Measurements from ENCODE around the gene PLCB1. TPM values are rescaled to one million over a fixed set of nuclear protein-coding genes. Genes with fewer than 3 reads are reported as not detected.

The PLCB1 gene
- total RNA-seq, 1 donor from 2014 or later: 48.3 TPM

DNA sequence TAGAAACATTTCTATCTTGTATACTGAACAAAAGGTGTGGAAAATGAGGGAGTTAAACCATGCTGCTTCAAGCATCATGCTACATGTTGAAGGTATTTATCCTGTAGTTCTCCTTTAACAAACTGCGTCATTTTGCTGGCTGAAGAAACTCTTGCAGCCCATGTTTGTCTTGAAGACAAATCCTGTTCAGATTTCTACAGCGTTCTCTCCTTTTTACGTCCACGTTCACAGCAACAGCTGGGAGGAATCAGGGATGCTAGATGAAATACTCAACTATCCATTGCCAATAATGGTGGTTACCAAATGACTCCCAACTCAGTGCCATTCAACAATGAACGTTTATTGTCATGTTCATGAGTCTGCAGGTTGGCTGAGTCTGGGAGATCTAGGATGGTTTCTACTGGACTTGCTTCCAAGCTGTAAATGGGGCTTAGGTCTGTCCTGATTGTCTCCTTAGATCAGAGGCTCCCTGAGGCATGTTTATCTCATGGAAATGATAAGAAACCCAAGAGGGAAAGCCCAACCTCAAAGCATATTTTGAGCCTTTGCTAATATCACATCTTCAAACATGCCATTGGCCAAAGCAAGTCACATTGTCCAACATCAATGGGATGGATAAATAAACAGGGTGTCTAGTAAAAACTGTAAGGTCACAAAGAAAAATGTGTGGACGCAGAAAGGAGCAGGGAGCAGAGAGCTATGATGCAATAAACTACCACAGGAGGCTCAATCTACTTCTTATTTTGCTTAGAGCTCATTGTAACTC, 2.7 kb upstream of the PLCB1 start:
- peak; percentile 51 for DNase-seq (ENCODE audit: low spot score)

DNA sequence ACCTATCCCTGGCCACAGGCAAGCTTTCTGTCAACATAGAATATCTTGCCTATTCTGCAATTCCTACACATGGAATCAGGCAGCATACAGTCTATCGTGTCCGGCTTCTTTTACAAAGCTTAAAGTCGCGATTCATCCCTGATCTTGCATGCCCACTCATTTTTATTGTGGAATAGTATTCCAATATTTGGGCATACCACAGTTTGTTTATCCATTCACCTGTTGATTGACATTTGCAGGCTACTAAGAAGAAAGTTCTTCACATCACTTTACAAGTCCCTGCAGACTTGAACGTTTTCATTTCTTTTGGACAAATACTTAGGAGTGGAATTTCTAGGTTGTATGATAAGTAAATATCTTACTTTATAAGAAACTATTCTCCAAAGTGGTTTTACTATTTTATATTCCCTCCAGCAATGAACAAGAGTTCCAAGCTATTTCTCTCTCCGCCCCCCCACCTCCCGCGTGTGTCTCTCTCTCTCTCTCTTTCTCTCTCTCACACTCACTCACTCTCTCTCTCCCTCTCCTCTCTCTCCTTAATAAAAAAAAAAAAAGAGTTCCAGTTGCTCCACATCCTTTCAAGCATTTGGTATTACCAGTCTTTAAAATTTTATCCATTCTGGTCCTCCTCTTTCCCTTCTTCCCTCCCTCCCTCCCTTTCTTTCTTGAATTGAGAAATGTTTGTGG, 1.1 kb upstream of the PLCB1 start:
- DNase-seq (ENCODE audit: low spot score): no peak

DNA sequence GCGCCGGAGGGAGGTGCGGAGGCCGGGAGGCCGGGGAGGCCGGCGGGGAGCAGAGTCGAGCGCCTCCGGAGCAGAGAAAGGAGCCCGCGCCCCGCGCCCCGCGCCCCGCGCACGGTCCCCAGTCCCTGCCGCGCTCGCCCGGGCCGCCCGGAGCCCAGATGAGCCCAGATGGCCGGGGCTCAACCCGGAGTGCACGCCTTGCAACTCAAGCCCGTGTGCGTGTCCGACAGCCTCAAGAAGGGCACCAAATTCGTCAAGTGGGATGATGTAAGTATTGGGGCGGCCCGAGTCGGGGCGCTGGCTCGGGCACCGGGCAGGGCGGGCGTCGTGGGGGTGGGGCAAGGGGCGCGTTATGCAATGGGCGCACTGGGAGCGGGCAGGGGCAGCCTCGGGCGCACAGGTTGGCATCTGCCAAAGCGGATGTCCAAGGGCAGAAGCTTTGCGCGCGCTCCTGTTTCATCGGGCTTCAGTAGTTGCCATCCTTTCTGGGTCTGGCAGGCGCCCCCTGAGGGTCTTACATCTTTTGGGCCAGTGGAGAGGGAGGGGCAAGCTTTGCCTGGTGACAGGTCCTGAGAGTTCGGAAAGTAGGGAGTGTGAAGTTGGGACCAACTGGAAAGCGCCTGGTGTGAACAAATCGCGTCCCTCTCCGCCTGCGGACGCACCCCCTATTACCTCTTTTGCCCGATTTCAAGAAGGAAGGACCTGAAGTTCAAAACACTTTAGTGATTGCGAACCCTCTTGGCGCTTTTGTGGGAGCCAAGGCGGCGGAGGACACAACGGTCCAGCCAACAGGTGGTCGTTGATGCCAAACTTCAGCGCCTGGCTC, 631 bp downstream of the PLCB1 start:
- DNase-seq (ENCODE audit: low spot score): peak; percentile 62

DNA sequence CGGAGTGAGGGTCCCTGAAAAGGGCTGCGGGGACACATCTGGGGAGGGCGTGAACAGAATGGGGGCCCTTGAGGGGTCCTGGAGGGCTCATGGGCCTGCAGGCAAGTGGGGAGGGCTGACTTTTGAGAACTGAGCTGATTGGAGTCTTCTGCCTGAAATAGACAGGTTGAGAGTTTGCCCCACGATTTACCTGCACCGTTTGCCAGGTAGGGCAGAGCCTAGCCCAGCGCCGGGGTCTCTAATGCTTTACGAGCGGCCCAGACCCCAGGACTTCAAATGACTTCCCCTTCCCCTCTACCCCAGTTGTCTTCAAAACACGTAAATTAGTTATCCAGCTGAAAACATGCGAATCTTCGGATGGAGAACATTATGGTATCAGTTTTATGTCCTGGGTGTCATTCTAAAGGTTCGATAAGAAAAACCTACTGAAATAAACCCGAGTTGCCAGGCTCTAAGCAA, 1.3 kb downstream of the PLCB1 start:
- DNase-seq (ENCODE audit: low spot score): no peak

DNA sequence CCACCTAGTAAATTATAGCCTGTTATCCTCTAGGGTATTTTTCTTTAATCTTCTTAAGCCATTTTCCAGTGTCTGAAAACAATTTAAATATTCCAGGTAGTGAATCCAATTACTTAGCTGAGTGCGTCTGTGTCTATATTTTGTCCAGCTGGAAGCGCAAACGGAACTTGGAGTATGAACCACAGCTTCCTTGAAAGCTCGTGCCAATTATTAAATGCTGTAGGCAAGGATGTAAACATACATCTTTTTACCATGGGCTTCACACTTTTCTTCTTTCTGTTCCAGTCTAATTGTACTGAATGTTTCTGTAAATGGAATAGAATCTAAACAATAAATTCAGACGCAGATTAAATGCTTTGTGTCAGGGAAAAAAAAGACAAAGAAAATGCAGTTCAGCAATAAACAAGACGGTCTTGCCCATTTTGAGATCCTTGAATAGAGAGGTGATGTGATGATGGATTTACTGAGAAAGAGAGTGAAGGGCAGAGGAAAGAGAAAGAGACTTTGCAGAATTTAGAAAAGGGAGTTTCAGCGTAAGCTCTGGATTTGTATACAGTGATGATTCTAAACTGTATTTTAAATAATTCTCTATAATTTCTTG, 1.9 kb downstream of the PLCB1 start:
- no peak for DNase-seq (ENCODE audit: low spot score)

DNA sequence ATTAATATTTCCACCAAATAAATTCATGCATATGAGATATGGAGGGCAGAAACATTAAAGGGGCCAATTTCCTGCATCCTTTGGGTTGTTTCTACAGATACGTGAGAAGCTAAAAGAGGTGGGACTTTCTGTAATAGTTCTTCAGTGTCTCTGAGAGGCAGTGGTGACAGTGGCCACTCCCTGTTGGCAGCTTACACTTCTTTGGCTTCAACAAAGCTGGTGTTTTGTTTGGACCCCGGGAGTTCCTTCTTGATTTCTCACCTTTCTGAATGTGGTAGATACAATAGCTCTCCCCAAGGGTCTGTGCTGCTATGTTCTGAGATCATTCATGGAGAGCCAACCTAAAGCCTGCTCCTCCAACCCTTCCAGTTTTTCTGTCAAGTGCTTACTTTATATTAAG, 7.8 kb downstream of the PLCB1 start:
- DNase-seq (ENCODE audit: low spot score): no peak

DNA sequence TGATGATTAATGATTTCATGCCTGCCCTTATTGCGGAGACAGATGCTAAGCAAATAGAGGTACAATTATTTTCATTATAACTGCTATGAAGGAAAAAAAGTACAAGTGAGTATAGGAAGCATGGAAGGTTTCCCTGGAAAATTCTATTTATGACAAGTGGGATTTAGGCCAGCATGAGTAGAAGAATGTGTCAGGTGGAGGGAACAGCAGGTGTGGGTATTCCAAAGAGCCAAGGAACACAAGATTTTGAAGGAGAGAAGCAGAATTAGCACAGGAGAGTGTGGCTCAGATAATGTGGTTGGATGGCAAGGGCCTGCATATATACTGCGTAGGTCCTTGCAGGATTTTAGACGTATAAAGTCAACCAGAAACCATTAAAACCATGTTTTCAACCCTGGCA, 11.4 kb downstream of the PLCB1 start:
- no peak for DNase-seq (ENCODE audit: low spot score)

DNA sequence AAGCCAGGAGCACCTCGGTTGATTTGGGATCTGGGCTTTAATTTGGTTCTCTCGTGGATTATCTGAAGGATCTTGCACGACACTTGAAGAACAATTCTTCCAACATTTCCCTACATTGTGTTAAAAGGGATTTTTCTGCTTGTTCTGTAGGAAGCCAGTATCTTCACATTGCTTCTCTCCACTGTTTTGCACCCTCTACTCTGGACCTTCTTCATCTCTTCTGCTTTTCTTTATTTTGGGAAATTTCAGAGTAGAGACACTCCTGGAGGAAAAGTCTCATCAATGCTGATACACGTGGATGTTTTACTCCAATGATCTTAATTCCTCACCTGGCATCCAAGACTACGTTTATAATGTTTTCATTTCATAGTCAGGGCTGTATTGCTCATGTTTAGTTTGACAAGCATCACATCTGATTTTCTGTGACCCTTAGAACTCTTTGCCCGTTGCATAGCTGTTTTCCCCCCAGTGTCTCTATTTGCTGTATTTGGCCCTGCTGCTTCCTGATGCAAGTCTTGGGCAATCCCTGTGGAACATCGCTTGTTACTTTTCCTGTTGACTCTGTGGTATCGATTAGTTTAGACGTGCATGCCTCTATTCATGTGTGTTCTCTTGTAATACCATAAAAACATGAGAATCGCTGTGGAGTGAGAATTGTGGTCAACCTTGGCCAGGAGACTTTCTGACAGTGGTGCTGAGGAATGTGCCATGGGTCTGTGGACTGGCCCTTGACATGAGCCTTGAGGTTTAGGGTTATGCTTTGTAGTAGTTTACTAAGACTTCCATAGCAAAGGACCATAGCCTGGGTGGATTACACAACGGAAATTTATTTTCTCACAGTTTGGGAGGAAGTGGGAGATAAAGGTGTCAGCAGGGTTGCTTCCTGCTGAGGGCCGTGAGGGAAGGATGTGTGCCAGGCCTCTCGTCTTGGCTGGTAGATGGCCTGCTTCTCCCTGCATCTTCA, 12.5 kb downstream of the PLCB1 start:
- no peak for DNase-seq (ENCODE audit: low spot score)

DNA sequence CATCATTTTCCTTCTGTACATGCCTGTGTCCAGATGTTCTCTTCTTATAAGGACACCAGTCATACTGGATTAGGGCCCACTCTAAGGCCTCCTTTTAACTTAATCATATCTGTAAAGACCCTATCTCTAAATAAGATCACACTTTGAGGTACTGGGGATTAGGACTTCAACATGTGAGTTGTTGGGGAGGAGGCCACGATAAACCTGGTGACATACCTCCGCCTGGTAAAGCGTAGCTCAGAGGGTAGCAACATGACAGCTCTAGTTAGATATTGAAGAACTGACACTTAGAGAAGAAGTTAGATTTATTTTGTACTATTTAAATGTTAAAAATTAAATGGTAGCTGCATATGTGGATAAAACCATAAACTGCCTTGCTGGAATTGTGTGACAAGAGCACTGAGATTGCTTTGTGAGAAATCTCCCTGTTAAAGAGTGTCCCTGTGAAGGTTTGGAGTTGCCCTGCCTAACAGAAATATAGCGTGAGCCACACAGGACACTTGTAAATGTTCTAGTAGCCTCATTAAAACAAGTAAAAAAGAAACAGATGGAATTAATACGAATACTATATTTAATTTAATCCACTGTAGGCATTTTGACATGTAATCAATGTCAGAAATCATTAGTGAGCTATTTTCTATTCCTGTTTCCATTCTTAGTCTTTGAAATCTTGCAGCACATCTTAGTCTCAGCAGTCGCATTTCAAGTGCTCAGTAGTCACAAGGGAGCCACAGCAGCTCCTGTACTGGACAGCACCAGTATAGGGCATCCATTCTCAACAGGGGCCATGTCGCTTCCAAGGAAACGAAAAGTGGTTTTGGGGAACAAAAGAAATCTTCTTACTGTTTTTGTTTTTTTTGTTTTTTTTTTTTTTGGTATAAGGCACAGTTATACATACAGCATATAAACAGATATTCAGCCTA, 13.4 kb downstream of the PLCB1 start:
- no peak for DNase-seq (ENCODE audit: low spot score)

DNA sequence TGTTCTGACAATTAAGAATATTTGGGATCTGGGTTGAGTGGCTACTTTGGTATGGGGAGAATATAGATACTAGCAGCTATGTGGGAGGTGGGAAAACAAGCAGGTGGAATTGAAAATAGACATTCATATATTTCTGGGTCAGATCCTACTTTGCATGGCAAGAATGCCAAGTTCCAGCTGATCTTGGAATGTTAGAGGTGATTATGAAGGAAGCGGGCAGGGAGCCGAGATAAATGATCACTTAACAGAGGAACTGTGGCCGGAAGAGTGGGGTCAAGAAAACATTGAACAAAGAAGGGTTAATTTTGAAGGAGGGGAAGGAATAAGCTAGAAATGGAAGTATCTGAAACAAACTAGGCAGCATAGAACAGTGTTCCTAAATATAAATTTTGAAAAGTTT, 15.4 kb downstream of the PLCB1 start:
- no peak for DNase-seq (ENCODE audit: low spot score)

DNA sequence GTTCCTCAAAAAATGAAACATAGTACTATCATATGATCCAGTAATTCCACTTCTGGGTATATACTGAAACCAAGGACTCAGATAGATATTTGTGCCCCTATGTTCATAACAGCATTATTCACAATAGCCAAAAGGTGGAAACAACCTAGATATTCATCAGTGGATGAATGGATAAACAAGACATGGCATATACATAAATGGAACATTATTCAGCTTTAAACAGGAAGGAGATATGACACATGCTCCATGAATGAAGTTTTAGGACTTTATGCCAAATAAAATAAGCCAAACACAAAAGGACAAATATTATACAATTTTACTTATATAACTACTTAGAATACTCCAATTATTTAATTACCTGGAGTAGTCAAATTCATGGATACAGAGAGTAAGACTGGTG, 16.4 kb downstream of the PLCB1 start:
- DNase-seq (ENCODE audit: low spot score): no peak

DNA sequence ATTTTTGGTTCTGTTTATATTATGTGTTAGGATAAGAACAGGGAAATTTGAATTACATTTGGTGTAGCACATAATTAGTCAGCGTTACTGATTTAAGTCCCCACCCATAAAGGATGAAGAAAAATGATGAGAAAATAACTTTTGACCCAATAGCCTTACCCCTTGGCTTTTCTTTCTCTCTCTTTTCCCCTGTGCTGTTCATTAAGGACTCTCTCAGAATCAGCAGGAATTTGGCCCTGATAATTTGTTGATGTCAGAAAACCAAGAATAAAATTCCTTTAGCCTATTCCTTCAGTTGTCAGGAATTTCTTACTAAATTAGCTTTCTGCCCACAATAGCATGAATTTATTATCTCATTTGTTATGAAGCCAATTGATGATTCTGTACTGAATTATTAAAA, 18.5 kb downstream of the PLCB1 start:
- DNase-seq (ENCODE audit: low spot score): no peak

DNA sequence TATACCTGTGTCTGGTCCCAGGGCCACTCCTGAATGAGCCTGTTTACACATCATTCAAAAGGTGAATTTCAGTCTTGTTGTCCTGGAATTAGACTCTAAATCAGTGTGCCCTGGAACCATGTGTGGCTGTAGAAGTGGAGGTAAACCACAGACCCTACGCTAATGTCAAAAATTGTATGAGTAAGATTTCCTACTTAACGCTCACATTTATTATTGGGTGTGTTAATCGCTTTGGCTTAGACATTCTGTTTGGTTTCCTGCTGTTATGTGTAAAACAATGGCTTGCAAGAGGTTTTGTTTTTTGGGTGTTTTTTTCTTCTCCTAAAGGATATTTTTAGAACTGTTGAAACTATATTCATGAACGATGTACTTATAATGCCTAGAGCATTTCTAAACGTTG, 19.3 kb downstream of the PLCB1 start:
- no peak for DNase-seq (ENCODE audit: low spot score)

DNA sequence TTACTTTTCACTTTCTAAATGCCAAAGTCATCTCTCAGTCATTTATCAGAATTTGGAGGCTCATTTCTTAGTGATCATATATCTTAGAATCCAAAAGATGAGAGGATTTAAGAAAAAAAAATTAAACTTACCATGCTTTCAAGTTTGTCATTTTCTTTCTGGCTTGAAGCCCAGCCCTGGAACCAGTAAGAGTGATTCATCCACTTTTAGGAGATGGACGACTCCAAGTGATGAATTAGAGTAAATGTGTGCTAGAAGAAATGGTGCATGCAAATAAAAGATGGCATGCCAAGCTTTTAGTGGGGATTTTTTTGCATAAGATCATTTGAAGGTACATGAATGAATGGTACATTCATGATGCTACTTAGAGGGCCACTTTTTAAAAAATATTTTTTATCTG, 20.1 kb downstream of the PLCB1 start:
- no peak for DNase-seq (ENCODE audit: low spot score)

DNA sequence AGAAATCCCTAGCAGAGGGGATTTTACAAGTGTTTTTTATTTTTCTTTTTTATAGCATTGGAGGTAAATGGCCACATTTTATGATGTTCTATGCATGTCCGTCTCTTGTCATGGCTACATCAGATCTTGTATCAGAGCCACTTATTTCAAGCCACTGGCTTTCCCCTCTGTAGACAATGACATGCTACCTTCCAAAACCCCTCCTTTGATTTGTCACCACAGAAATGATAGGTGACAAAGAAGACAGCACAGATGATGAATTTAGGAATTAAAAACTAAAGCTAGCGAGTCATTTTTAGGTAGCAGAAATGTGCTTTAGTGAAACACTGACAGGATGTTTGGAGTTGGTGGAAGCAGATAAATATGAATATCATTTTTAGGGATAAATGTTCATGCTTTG, 20.8 kb downstream of the PLCB1 start:
- DNase-seq (ENCODE audit: low spot score): no peak

DNA sequence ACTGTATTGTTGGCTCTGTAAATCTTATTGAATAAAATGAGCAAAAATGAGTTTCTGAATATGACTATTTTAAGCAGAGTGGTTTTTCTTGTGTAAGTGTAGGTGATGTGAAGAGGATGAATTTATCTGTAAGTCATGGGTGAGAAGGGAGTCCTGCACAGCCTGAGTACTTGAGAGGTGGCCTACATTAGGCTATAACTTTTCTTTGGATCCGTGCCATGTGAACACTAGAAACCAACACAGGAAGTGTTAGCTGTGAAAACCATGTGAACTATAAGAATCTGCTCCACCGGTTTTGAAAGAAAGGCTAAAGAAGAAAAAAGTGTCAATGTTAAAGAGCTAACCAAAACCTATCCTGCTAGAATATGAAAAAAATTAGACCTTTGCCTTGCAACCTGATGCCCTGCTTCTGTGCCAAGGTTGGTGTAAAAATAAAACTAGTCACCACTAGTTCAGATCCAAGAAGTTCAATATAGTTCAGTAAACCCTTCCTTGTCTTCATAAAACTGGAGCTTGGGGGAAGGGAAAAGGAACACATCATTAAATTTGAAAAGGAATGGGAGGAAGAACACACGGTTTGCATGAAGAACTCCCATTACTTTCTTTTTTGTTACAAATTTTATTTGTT, 21.3 kb downstream of the PLCB1 start:
- no peak for DNase-seq (ENCODE audit: low spot score)

DNA sequence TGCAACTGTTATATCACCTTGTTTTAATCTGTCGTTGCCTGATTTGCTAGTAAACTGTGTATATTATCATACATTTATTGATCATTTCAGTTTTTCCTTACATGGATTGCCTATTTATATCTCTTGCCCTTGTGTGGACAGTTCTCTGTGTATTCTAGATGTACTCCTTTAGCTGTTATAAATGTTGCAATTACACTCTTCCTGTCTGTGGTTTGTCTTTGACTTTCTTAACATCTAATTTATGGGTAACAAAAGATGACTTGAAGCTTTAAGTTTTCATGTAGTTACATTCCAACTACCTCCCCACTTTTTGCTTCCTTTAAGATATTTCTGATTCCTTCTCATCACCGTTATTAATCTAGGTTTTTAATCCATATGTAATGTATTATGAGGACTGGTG, 22.6 kb downstream of the PLCB1 start:
- DNase-seq (ENCODE audit: low spot score): no peak

DNA sequence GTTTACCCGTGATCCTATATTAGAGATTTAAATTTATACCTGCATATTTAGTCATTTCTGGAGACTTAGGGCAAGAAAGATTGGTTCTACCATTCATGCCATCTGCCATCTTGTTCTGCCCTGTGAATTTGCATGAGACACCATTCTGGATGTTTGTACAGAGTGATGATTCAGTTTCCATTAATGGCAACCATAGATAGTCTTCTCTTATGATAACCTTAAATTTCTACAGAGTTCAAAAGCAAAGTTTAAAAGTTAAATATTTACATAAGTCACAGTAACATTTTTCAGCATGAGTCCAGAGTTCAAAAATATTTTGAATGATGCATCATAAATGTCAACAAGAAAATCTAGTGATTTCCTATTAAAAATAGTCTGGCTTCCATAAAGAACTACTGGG, 23.2 kb downstream of the PLCB1 start:
- DNase-seq (ENCODE audit: low spot score): no peak

DNA sequence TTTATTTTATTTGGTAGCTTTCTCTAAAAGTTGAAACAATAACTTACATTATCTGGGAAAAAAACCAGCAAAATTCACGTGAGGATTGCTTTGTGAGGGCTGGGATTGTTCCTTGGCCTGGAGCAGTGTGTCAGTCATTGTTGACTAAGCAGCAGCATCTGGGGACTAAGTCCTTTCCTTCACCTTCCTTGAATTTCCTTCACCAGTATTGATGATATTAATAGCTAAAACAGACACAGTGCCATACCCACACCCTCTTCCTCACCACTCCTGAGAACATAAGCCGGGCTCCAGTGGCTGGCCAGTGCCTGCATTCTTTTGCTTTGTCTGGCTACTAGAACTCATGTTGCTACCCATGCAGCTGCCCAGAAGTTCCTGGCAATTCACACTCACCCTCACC, 23.7 kb downstream of the PLCB1 start:
- no peak for DNase-seq (ENCODE audit: low spot score)
